AG04449 (cell line): ENCODE data around the gene HADHA.
"Not testable (repeated sequence)": the region's sequence is repeated elsewhere in the genome, so short reads cannot be mapped to it uniquely, and the experiment has no call there.

Experiments
- CTCF ChIA-PET: fragments of 350-600 bp; formaldehyde crosslinking; extraction: SDS; loops from one replicate; lab custom pipeline; 2021; ENCODE audit warnings: antibody characterized with exemption; lab: Yijun Ruan, JAX
- POLR2A ChIA-PET: fragments of 400-600, 350-600 bp; formaldehyde crosslinking; extraction: SDS; loops from one replicate; lab custom pipeline; 2020; ENCODE audit warnings: antibody characterized with exemption, inconsistent platforms; lab: Yijun Ruan, JAX
- DNase-seq: peaks from one replicate; pipeline ENCODE4 v3.0.0-alpha.2; 2010; ENCODE audit warnings: low read depth, low spot score
- H3K4me3 ChIP-seq: 2 replicates; pipeline ENCODE4 v1.5.1; 2011; ENCODE audit warnings: low read depth, mild to moderate bottlenecking, control low read depth, low read length
- CTCF ChIP-seq: IDR thresholded peaks from one replicate; pipeline ENCODE4 v1.5.1; 2011; ENCODE audit warnings: mild to moderate bottlenecking, moderate library complexity, low read length, control low read depth, inconsistent platforms; ENCODE audit not compliant: insufficient read depth; ENCODE audit errors: missing control alignments

HADHA gene

GRCh38 chr2:26269571-26270158 lies 25.2 kb upstream of the HADHA start:
- no peak for DNase-seq
- ChIA-PET POLR2A (interaction anchor here (0.6 kb wide), 1 partner anchor 128 kb away, joined by 3 read pairs; no protein-coding TSS in a partner anchor), CTCF (interaction anchor here (0.5 to 1.5 kb wide), 2 partner anchors 27 to 61 kb away, joined by 3 to 5 read pairs; no protein-coding TSS in a partner anchor)
- no peak for TF ChIP-seq CTCF
- H3K4me3 ChIP-seq: no peak overlapping the region

- CTCF ChIA-PET: interaction anchor here (1.5 kb wide), 1 partner anchor 62 kb away, joined by 5 read pairs; no protein-coding TSS in a partner anchor
- H3K4me3 ChIP-seq, POLR2A ChIA-PET, DNase-seq: not testable (repeated sequence)
Measured at GRCh38 chr2:26268670-26269385, 24.4 kb upstream of the HADHA start.

GRCh38 chr2:26268213-26268612 lies 23.8 kb upstream of the HADHA start:
- H3K4me3 ChIP-seq: no peak overlapping the region
- DNase-seq: no peak
- TF ChIP-seq CTCF: no peak
- CTCF ChIA-PET: no interaction called here
- POLR2A ChIA-PET: no interaction called here

GRCh38 chr2:26258836-26259235 lies 14.4 kb upstream of the HADHA start:
- CTCF ChIA-PET: interaction anchor here (1.6 kb wide), 1 partner anchor 13 kb away, joined by 4 read pairs; no protein-coding TSS in a partner anchor
- POLR2A ChIA-PET, DNase-seq, H3K4me3 ChIP-seq: not testable (repeated sequence)

GRCh38 chr2:26255759-26256384 lies 11.4 kb upstream of the HADHA start:
- no peak for TF ChIP-seq CTCF
- POLR2A ChIA-PET: no interaction called here
- DNase-seq: no peak
- H3K4me3 ChIP-seq: no peak overlapping the region
- CTCF ChIA-PET: interaction anchor here (0.7 to 0.9 kb wide), 2 partner anchors 16 to 33 kb away, joined by 3 read pairs; no protein-coding TSS in a partner anchor

GRCh38 chr2:26251893-26252292 lies 7.5 kb upstream of the HADHA start:
- ChIA-PET POLR2A (no interaction called here), CTCF (interaction anchor here (1.6 kb wide), 1 partner anchor 79 kb away, joined by 6 read pairs; no protein-coding TSS in a partner anchor)
- no peak overlapping the region for H3K4me3 ChIP-seq
- DNase-seq: no peak
- no peak for TF ChIP-seq CTCF

GRCh38 chr2:26249625-26250024 lies 5.2 kb upstream of the HADHA start:
- TF ChIP-seq CTCF: no peak
- POLR2A ChIA-PET: no interaction called here
- no peak for DNase-seq
- H3K4me3 ChIP-seq: no peak overlapping the region
- CTCF ChIA-PET: no interaction called here
